BJ (cell line): ENCODE measurements around the gene NPAS2. TPM values are rescaled to one million over a fixed set of nuclear protein-coding genes. Genes with fewer than 3 reads are reported as not detected.

ENCODE experiments used
- CTCF ChIA-PET: fragments of 350-600 bp; formaldehyde crosslinking; extraction: SDS; loops from one replicate; lab custom pipeline; 2021; ENCODE audit warnings: antibody characterized with exemption, inconsistent platforms; lab: Yijun Ruan, JAX
- POLR2A ChIA-PET: fragments of 300-600 bp; sonication (Branson Sonifier 250); formaldehyde crosslinking; extraction: SDS; loops from one replicate; lab custom pipeline; 2021; ENCODE audit warnings: antibody characterized with exemption; lab: Charles Lee
- DNase-seq: peaks from one replicate; pipeline ENCODE4 v3.0.0-alpha.2; 2011; ENCODE audit warnings: low read depth
- H3K27me3 ChIP-seq: 2 replicates; pipeline ENCODE4 v1.6.0; 2011; ENCODE audit warnings: low read length; ENCODE audit not compliant: control insufficient read depth, insufficient read depth
- H3K36me3 ChIP-seq: 2 replicates; pipeline ENCODE4 v1.5.1; 2011; ENCODE audit warnings: low read length; ENCODE audit not compliant: control insufficient read depth, insufficient read depth
- H3K4me3 ChIP-seq: 2 replicates; pipeline ENCODE4 v1.5.1; 2011; ENCODE audit warnings: low read depth, mild to moderate bottlenecking, control low read depth, low read length
- polyA plus RNA-seq: library from polyadenylated mRNA; depleted of rRNA; stranded (reverse); fragments of >200 nt; gene quantifications from 2 replicates; pipeline ENCODE4 v1.2.3, GENCODE V29; 2011
- TF ChIP-seq, protein P1 (sequence below): IDR thresholded peaks from 2 replicates; pipeline ENCODE4 v1.5.1; 2011; ENCODE audit warnings: low read depth, mild to moderate bottlenecking, control low read depth, inconsistent platforms, low read length, moderate library complexity; ENCODE audit not compliant: insufficient read depth

NPAS2 gene
- polyA plus RNA-seq, 1 experiment: 13.1 TPM

DNA sequence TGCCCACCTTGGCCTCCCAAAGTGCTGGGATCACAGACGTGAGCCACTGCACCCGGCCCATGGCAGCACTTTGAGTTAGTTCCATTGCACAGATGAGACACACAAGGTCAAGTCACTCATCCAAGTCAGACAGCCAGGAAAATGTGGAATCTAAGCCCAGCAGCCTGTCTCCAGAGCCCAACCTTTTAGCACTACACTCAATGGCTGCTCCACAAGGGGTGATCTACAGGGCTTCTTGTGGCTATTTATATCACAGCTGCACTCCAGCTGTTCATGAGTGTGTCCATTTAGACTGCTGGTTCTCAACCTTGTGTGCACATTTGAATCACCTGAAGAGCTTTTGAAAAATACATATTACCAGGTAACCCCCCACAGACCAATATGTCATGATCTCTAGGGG is 109.2 kb downstream of the NPAS2 start:
- no peak for DNase-seq
- H3K27me3 ChIP-seq: no peaks in the 10 kb centered on the region
- TF ChIP-seq, protein P1, sequence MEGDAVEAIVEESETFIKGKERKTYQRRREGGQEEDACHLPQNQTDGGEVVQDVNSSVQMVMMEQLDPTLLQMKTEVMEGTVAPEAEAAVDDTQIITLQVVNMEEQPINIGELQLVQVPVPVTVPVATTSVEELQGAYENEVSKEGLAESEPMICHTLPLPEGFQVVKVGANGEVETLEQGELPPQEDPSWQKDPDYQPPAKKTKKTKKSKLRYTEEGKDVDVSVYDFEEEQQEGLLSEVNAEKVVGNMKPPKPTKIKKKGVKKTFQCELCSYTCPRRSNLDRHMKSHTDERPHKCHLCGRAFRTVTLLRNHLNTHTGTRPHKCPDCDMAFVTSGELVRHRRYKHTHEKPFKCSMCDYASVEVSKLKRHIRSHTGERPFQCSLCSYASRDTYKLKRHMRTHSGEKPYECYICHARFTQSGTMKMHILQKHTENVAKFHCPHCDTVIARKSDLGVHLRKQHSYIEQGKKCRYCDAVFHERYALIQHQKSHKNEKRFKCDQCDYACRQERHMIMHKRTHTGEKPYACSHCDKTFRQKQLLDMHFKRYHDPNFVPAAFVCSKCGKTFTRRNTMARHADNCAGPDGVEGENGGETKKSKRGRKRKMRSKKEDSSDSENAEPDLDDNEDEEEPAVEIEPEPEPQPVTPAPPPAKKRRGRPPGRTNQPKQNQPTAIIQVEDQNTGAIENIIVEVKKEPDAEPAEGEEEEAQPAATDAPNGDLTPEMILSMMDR: no peak
- ChIA-PET CTCF (no interaction called here), POLR2A (no interaction called here)
- no peak overlapping the region for H3K4me3 ChIP-seq
- H3K36me3 ChIP-seq: peaks cover 7% of the 10 kb centered on the region; the same call in 1 of the 2 replicates

DNA sequence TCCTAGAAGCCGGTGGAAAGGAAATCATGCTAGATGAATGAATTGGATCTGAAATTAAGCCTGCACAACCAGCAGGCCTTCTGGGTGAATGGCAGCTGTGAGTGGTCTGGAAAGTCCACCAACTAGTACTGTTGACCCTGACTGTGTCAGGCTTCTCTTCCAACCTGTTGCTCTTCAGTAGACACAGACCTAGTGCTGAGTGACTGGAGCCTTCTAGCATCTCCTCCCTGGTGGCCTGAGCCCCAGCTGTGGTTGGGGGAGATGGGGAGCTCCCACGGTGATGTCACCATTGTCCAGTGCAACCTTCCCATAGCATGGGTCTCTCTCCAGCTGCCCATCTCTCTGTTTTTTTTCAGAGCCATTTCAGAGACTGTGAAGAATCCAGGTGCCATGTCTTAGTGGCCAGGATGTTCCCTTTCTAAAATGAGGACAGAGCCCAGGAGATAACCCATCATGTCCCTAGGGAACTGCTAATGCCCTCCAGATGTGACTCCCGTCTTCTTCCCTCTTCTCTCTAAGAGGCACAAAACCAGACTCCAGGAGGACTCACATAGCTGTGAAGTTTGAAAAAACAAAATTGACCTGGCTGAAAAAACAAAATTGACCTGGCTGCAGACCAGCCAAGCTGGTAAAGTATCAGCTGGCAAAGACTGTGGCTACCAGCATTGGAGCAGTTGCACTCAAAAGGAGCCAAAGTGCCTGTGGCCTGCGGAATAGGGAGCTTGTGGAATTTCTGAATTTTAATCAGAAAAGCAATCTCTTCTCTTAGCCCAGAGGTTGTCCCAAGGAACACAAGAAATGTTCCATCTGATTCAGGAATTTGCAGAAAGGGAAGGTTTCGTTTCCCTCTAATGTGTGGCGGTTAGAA is 114.8 kb downstream of the NPAS2 start:
- H3K36me3 ChIP-seq: peaks cover 8% of the 10 kb centered on the region
- no peak overlapping the region for H3K4me3 ChIP-seq
- no peak for DNase-seq
- POLR2A ChIA-PET: no interaction called here
- CTCF ChIA-PET: interaction anchor here (1.1 to 2.2 kb wide), 3 partner anchors 15 to 205 kb away, joined by 3 to 5 read pairs (median 3); no protein-coding TSS in a partner anchor
- H3K27me3 ChIP-seq: no peaks in the 10 kb centered on the region
- TF ChIP-seq, protein P1: no peak

DNA sequence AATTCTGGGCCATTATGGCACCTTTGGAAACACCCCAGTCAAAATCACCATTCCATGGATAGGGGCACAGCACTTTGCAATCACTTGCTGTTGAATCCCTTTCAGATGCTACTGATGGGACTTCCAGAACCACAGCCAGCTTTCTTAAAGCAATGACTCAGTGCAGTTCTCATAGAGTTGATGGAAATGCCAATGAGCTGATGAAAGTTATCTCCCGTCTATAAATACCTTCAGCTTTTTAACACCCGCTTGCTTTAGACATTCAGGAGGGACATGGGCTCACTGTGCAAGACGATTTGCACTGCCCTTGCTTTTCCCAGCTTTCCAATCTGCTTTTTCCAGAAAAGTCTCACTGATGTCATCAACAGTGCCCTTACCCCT is 115.4 kb downstream of the NPAS2 start:
- Histone ChIP-seq H3K27me3 (no peaks in the 10 kb centered on the region), H3K4me3 (no peak overlapping the region), H3K36me3 (peaks cover 8% of the 10 kb centered on the region)
- TF ChIP-seq, protein P1: no peak
- peak; percentile 52 for DNase-seq
- ChIA-PET CTCF (interaction anchor here (0.6 to 2.2 kb wide), 3 partner anchors 22 to 205 kb away, joined by 3 to 5 read pairs (median 3); no protein-coding TSS in a partner anchor), POLR2A (no interaction called here)

DNA sequence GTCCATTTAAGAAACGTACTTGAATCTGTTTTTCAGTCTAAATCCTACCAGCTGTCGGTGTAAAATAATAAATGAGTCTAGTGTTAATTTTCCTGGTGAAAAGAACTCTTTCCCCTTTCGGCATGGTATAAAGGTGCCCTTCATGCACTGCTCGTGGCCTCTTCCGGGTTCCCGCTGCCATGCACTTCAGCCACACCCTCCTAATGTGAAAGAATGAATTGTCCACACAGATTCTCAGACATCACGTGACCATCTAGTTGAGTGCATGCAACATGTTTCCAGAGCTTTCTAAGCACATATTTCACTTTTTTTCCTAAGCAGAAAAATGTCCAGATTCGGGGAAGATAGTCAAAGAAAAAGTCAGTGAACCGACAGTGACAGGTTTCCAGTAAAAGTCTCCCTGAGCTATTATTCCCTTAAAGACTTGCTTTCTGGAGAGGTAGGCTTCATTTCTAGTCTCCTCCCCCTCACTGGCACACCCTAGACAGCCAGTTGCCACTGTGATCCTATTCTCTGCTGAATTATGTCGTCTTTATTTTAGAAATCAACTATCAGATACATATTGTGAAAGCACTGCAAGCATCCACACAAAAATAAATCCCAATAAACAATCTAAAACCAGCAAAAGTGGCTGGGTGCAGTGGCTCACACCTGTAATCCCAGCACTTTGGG is 116.3 kb downstream of the NPAS2 start:
- CTCF ChIA-PET: interaction anchor here (1.8 to 2.2 kb wide), 2 partner anchors 21 to 206 kb away, joined by 3 to 5 read pairs; no protein-coding TSS in a partner anchor

More for the DNA sequence above, 116.3 kb downstream of the NPAS2 start:
- POLR2A ChIA-PET: no interaction called here
- H3K27me3 ChIP-seq: no peaks in the 10 kb centered on the region
- no peak overlapping the region for H3K4me3 ChIP-seq
- peaks cover 8% of the 10 kb centered on the region for H3K36me3 ChIP-seq
- TF ChIP-seq, protein P1: no peak
- no peak for DNase-seq
